NCI-H345 treated with DMSO at 0.1 percent for 48 hours (cell line): ENCODE measurements around the gene SLC1A3.

Experiments used
- DNase-seq: peaks from one replicate; lab custom pipeline; 2025; ENCODE audit not compliant: unreplicated experiment; lab: John Stamatoyannopoulos, UW

The SLC1A3 gene

DNA sequence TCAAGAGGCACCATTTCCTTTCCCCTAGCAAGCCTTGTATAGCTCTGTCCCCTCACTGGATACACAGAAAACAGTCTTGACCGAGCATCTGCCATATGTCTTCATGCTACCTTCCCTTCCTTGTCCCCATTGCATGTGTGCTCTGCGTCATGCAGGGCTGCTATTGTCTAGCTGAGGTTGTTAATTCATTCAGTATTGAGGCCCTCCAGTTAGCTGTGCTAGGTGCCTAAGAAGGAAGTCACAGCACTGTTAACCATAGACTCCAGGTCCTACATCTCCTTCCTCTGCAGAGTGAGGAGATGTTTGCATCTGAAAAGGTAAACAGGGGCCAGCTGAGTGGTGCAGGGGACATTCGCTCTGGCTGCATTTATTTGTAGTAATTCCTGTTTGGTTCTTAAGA, 48.2 kb downstream of the SLC1A3 start:
- DNase-seq: no peak

DNA sequence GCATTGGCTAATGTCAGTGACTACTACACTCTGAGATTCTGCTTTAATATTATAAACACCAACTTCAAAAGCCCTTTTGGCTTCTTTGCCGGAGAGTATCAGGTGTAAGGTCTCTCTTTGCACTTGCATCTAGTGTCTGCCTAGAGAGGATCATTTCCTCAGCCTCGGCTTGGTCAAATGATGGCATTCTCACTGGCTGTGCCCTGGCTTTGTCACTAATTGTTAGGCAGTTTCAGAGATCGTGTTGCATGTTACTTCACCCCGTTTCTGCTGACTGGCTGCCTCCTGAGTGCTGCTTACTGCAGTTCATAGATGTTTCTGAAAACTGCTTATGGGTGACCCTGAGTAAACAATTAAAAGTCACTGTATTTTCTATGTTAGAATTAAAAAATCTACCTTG, 48.8 kb downstream of the SLC1A3 start:
- DNase-seq: no peak

GRCh38 chr5:36656556-36656955, 50.1 kb downstream of the SLC1A3 start:
- no peak for DNase-seq

DNA sequence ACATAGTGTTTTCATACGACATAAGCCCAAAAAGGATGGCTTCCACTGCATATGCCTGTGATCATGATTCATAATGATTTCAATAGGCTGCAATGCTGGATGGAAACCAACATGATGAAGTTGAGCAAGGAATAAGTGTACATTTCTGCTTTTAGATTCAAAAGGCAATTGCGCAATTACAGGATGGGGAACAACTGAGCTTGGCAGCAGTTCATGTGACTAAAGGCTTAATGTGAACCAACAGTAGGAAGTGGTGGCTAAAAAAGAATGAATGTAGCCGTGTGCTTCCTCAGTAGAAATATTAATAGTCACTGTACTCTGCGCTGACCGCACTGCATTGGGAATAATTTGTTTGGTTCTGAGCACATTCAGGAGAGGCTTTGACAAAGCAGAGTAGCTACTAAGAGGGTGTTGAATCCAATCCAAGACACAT, 51.2 kb downstream of the SLC1A3 start:
- no peak for DNase-seq

GRCh38 chr5:36658038-36658756, 51.8 kb downstream of the SLC1A3 start:
- DNase-seq: no peak

GRCh38 chr5:36659411-36659810, 53.0 kb downstream of the SLC1A3 start:
- no peak for DNase-seq

GRCh38 chr5:36660397-36661049, 54.1 kb downstream of the SLC1A3 start:
- DNase-seq: no peak

- no peak for DNase-seq
Measured at GRCh38 chr5:36661456-36662220, 55.2 kb downstream of the SLC1A3 start.

DNA sequence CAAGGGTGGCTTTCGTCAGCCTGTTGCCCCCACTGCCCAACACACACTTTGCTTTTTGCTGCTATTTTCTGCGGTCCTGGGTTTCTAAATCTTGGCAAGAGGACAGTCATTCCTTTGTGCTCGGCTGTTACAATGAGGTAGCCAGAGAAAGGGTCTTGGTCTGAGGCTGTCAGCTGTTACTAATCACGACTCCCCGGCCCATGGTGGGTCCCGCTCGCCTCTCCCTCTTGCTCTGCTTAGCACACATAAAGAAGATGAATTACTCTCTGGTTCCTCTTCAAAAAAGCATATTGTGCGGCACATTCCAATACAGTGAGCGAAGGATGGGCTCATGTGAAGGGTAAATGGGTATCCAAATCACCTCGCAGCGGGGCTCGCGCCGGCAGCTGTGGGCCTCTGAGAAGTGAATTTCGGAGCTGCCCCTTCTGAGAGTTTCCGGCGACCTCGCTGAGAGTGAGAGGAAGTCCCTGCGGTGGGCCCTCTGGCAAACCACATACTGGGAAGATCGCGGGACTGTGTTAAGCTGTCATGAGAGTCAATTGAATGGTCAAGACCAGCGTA, 56.0 kb downstream of the SLC1A3 start:
- no peak for DNase-seq

GRCh38 chr5:36664766-36665165, 58.4 kb downstream of the SLC1A3 start:
- DNase-seq: no peak

- DNase-seq: no peak
Measured at GRCh38 chr5:36665628-36666027, 59.2 kb downstream of the SLC1A3 start.

DNA sequence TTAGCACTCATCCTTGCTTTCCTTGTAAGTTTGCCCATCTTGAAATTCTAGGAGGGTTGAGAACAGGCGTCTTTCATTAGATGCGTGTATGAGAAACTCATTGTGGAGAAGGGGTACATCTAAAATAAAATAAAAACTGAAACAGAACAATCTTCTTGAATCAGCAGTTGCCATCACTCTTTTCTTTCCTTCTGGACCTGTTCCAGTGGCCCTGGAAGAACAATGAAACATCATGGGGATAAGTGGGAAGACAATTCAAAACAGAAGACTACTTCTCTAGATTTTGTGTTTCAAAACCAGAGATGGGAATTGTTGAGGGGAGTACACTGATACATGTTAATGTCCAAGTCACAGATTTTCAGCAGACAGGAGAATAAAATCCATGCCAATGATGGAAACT, 59.9 kb downstream of the SLC1A3 start:
- no peak for DNase-seq

DNA sequence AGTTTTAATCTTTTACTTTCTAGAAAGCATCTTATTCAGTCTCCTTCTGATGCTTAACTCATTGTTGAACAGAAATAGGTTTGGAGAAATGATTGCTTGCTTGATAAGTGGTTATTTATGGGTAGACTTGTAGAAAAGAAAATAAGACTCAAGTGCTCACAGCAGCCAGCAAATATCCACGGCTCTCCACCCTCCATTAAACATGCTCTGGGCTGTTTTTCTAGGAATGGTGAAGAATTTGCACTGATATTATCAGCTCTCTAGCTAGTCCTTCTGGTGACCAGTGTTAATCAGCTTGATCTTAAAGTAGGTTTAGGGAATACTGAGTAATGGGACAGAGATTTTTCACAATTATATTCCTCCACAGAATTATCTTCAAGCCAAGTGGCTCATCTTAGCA, 60.6 kb downstream of the SLC1A3 start:
- no peak for DNase-seq

- no peak for DNase-seq
Measured at GRCh38 chr5:36667824-36668223, 61.4 kb downstream of the SLC1A3 start.

DNA sequence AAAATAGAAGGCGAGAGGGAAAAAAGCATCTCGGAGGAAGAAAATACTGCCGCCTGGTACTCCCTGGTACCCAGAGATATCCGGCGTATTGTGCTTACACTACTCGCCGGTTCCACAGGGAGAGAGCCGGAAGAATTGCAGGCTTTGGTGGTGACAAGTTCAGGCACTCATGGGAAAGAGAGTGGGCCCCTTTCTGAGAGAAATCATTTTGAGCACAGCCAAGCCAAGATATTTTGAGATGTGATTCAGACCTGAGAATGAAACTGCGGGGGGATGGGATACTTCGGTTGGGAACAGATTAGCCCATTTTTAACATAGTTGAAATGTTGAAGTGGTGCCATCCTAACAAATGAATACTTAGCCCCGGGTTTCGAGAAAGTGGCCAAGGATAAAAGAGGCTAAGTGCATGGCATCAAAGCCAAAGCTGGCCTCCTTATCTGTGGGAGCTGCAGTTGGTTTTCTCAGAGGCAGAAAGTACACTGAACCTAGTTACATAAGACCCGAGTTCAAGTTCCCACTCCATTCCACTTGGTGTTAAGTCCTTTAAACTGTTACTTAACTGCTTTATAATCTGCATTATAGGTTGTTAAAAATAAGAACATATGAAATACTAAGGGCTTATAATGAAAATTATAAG, 62.7 kb downstream of the SLC1A3 start:
- DNase-seq: no peak

- no peak for DNase-seq
Measured at GRCh38 chr5:36670548-36670947, 64.1 kb downstream of the SLC1A3 start.

GRCh38 chr5:36675282-36675681, 68.9 kb downstream of the SLC1A3 start:
- DNase-seq: no peak

- no peak for DNase-seq
Measured at GRCh38 chr5:36679221-36679989, 73.0 kb downstream of the SLC1A3 start.

DNA sequence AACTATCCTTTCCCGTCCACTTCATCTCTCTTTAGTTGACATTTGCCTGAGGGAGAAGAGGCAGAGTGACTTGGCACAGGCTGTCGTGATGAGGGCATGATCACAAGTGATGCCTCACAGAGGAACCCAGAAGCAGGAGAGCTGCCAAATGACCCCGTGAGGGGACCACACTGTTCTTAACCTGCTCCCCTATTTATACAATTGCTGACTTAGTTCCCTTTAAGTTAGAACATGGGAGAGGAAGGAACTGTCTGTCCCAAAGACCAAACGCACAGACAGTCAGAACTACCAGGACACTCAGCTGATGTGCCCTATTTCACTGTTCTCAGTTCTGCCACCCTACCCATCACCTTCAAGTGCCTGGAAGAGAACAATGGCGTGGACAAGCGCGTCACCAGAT, 73.7 kb downstream of the SLC1A3 start:
- DNase-seq: no peak

DNA sequence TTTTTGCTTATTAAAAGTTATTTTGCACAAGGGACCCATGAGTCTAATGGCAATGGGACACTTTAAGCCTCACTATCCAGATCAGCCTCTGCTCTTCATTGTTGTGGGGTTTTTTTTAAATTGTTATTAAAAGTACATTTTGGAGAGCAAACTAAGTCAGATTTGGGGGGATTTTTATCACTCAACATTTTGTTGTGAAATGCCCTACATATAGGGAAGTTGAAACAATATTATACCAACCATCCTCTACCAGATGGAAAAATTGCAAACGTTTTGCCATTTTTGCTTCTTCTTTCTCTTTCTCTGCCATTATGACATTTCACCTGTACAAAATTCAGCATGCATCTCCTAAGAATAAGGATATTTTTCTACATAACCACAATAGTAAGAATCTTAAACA, 75.3 kb downstream of the SLC1A3 start:
- no peak for DNase-seq

GRCh38 chr5:36682499-36682898, 76.1 kb downstream of the SLC1A3 start:
- no peak for DNase-seq
